HG03354 (cell line): ENCODE measurements around the gene ZNF280B.
"Not testable (repeated sequence)": the region's sequence is repeated elsewhere in the genome, so short reads cannot be mapped to it uniquely, and the experiment has no call there.

Experiments used
- ATAC-seq: cut with Tn5 transposase; IDR thresholded peaks from one replicate; pipeline ENCODE4 v1.9.1; 2021; ENCODE audit warnings: mild to moderate bottlenecking; ENCODE audit not compliant: unreplicated experiment, poor library complexity, severe bottlenecking

ZNF280B gene

DNA sequence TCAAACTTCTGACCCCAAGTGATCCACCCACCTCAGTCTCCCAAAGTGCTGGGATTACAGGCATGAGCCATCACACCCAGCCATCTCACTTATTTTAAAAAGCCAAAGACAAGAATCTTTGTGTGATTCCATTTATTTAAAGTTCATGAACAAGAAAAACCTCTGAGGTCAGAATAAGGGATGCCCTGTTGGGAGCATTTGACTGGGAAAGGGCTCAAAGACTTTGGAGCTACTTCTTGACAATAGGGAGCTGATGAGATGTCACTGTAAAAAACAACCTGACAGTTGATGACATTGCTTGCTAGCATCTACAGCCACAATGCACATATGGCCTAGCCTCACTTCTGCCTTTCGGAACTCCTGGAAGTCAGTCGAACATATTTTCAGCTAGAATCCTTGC lies 5.1 kb upstream of the ZNF280B start:
- ATAC-seq, result no peak

GRCh38 chr22:22512951-22513350 lies 4.4 kb upstream of the ZNF280B start:
- ATAC-seq, result no peak

DNA sequence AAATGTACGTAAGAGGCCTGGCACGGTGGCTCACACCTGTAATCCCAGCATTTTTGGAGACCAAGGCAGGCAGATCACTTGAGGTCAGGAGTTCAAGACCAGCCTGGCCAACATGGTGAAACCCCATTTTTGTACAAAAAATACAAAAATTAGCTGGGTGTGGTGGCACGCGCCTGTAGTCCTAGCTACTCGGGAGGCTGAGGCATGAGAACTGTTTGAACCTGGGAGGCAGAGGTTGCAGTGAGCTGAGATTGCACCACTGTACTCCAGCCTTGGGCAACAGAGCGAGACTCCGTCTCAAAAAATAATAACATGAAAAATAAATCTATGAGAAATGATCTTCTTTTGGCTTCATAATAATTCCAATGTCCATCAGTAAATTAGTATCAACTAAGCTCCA lies 2.3 kb upstream of the ZNF280B start:
- not testable (repeated sequence) for ATAC-seq

- not testable (repeated sequence) for ATAC-seq
Measured at GRCh38 chr22:22509912-22510311, 1.4 kb upstream of the ZNF280B start.

- ATAC-seq, result no peak
Measured at GRCh38 chr22:22507743-22508273, 734 bp downstream of the ZNF280B start.

DNA sequence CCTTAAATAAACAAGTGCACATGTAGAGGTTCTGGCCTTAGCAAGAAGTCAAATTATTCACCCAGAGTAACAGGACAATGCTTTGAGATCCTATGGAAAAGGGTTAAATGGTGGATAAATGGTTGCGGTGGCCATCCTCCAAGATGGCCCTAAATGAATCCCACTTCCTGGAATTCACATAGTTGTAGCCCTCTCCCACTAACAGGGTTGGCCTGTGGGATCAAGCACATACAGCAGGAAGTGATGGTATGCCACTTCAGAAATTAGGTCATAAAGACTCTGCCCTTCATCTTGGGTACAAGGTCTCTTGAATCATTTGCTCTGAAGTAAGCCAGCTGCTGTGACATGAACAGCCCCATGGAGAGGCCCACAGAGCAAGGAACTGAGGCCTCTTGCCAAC lies 1.8 kb downstream of the ZNF280B start:
- no peak for ATAC-seq

DNA sequence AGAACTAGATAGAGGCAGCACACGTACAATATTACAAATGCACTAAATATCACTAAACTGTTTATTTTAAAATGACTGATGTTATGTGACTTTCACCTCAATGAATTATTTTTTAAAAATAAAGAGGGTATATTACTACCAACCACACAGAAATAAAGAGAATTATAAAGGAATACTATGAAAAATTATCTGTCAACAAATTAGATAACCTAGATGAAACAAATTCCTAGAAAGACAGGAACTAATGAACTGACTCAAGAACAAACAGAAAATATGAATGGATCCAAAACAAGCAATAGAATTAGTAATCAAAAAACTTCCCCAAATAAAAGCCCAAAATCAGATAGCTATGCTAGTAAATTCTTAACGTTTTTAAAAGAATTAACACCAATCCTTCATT lies 10.3 kb downstream of the ZNF280B start:
- no peak for ATAC-seq

DNA sequence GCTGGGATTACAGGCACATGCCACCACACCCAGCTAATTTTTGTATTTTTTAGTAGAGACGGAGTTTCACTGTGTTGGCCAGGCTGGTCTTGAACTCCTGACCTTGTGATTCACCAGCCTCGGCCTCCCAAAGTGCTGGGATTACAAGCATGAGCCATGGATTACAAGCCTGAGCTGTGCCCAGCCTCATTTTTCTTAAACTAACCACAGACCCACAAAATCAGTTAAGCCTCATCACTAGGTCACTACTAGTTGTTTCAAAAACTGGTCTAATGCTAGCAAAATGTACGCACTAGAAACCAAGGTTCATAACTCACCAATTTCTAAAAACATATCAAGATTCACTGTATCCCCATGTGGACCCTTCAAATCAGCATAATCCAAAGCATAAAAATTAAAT lies 17.0 kb downstream of the ZNF280B start:
- ATAC-seq, result not testable (repeated sequence)

GRCh38 chr22:22488736-22489135 lies 19.8 kb downstream of the ZNF280B start:
- ATAC-seq, result no peak

DNA sequence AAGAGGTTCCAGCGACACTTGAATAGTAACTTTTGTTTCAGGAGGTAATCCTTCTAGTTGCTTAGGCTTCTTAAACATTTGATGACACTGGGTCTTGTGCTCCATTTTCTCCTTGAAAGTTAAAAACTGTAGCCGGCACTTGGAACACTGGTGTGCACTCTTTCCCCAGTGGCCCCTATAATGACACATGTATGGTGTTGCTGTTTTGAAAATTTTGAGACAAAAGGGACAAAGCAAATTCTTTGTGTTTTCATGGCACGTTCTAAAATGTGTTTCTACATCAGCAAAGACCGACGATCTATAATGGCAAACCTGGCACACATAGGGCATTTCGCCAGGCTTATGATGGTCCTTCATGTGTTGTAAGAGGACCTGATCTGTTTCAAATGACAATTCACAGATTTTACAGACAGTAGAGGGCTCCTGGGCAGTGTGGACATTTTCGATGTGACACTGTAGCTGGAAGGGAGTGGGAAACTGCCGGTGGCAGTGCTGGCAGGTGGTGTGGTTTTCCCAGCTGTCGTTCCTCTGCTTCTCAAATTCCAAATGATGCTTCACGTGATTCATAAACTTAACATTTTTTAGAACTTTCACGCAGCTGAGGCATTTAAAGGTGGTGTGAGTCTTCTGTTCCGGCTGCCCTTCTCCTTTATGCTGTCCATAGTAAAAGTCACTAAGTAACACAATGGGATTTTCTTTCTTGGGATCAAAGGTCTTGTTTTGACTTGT lies 20.5 kb downstream of the ZNF280B start:
- no peak for ATAC-seq

GRCh38 chr22:22487059-22487458 lies 21.5 kb downstream of the ZNF280B start:
- ATAC-seq, result no peak

DNA sequence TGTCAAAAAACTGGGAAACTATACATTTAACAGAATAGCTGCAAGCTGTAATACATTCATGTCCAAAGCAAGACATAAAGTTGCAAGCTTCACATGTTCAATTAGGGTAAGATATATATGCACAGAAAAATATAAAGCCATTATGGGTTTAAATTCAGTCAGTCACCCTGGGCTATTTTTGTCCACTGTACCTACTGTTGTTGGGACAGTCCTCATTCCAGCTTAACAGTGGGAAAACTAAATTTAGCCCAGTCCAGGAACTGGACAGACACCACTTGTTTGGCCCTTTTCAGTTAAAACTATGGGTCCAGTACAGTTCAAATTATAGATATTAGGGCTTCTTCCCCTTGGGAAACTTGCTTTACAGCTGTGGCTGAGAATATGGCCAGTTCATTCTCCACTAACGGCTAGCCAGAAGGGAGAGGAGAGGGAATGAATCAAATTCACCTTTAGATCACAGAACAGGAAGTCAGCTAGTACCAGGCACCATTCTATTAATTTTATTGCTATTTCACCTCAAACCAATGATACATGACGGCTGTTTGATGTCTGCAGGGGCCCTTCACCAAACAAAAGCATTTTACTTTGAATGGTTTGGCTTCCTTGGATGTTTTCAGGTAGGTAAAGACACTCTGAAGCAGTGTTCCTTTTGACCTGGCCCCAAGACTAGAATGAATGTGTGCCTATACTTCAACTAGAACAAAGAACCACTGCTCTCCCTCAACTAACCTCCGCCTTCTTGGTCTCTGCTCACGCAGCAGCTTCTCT lies 22.2 kb downstream of the ZNF280B start:
- no peak for ATAC-seq

DNA sequence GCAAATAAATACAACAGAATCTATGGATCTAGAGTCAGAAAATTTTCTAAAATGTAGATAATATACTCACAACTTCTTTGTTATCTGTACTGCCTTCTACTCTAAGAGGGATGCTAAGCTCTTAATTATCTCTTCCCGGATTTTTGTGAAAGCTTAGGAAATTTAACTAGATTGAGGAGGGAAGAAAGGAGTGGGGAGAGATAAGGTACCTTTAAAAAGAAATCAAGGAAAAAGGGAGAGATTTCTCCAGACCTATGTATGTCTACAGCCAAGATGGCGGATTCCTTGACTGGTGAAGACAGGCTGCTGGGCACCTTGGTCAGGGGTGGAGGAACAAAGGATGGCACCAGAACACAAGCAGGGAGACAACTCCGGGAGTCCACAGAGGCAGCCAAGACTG lies 23.0 kb downstream of the ZNF280B start:
- ATAC-seq, result no peak

DNA sequence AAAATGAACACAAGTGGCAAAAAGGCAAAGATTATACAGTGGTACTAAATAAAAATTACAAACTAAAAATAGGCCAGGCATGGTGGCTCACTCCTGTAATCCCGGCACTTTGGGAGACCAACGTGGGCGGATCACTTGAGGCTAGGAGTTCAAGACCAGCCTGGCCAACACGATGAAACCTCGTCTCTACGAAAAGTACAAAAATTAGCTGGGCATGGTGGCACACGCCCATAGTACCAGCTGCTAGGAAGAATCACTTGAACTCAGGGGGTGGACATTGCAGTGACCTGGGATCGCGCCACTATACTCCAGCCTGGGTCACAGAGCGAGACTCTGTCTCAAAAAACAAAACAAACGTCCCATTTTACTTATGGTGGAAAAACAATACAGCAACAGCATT lies 24.5 kb downstream of the ZNF280B start:
- no peak for ATAC-seq

GRCh38 chr22:22480940-22481339 lies 27.6 kb downstream of the ZNF280B start:
- ATAC-seq, result no peak

GRCh38 chr22:22479999-22480532 lies 28.5 kb downstream of the ZNF280B start:
- no peak for ATAC-seq

DNA sequence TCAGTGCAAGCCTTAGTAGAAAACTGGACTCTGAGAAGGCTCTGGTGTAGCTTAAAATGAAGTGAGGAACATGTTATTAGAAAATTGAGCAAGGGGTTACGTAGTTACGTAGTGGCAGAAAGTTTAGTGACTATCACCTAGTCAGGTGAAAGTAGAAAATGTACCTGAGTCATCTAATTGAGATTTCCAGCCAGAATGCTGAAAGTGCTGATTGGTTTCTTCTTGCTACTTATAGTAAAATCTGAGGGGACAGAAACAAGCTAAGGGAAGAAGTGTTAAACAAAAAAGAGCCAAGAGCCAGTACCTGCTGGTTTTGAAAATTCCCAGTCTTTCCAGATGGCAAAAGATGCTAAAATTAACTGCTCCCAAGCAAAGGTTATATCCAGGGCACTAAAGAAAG lies 29.4 kb downstream of the ZNF280B start:
- no peak for ATAC-seq

DNA sequence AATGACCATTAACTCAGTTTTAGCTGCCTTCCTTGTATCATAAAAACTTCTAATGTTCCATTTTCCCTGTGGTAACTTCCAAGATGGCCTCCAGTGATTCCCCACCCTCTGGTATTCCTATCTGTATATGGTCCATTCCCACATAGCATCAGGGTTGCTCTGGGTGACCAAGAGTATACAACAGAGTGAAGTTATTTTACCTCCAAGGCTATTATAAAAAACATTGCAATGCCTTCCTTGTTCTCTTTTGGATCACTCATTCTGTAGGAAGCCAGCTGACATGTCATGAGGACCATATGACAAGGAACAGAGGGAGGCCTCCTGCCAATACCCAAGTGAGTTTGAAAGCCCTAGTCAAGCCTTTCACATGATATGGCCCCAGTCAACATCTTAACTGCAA lies 30.1 kb downstream of the ZNF280B start:
- no peak for ATAC-seq

DNA sequence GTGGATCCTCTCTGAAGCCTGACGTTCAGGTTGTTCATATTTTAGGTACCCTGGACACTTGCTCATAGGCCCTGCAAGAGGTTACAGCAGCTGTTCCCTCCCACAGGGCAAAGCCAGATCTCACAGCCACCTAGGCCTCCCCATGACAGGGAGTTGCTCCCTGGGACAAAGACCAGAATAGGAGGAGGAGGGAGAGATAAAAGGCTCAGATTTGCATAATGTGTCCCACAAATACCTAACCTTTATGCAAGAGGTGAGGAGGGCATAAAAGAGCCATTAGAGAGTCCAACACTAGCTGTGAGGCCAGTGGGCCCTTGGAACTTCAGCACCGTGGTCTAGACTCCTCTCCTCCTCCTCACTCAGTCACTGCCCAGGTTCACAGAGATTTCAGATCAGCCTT lies 33.8 kb downstream of the ZNF280B start:
- ATAC-seq, result no peak

- ATAC-seq, result not testable (repeated sequence)
Measured at GRCh38 chr22:22471104-22471503, 37.4 kb downstream of the ZNF280B start.

- ATAC-seq, result no peak
Measured at GRCh38 chr22:22469527-22469926, 39.0 kb downstream of the ZNF280B start.
